Measurements from ENCODE around the gene ZNF577.

- TF ChIP-seq CTCF (IDR thresholded peaks at IDR 0.05) (no peak), POLR2A (IDR thresholded peaks at IDR 0.05) (no peak)
These were observed 31.9 kb upstream of the ZNF577 start for GRCh38 chr19:51919606-51920005.
